MM.1S (cell line): Measurements from ENCODE around the gene GAK.

Experiments used
- CTCF ChIP-seq: fragments of 300-600 bp; sonication (generic); IDR thresholded peaks from 2 replicates; pipeline ENCODE4 v1.5.1; 2016; ENCODE audit warnings: antibody characterized with exemption, low read length, mixed read lengths
- EZH2 ChIP-seq: fragments of 300-600 bp; sonication (generic); optimal IDR thresholded peaks from 2 replicates; pipeline ENCODE3; 2017; ENCODE audit warnings: low read depth, mild to moderate bottlenecking, antibody characterized with exemption, low read length, mixed read lengths

GRCh38 chr4:848307-848691 is 83.8 kb downstream of the GAK start:
- TF ChIP-seq EZH2, result no peak
- TF ChIP-seq CTCF, result no peak
